Measurements from ENCODE around the gene GRM3.

DNA sequence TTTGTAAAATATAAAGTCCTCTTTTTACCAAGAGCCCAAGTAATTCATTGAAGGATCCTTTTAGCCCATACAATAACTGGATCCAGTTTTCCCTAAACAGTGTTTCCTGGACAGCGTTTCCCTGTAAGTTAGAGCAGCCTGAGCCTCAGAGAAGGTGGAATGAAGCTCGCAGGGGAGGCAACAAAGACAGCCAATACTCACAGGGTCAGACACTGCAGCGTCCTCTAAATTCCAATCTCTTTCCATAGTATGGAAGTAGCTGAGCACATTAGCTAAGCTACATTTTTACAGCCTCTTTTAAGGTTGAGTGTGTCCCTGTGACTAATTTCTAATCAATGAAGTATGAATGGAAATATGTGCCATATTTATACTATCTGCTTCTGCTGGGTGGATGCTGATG is 193.5 kb downstream of the GRM3 start:
- TF ChIP-seq GATA2 (IDR thresholded peaks at IDR 0.05; ENCODE audit: low read depth, low read length) (no peak), GATA3 (IDR thresholded peaks at IDR 0.05; ENCODE audit: low read depth, low read length) (no peak)
